ENCODE results near the gene EVI5L.

EVI5L gene

GRCh38 chr19:7901337-7901736 is 71.3 kb downstream of the EVI5L start:
- no peak for DNase-seq

- DNase-seq, result no peak
Measured at GRCh38 chr19:7902796-7903243, 72.8 kb downstream of the EVI5L start.

- peak; percentile 94 for DNase-seq
Measured at GRCh38 chr19:7903244-7904073, 73.4 kb downstream of the EVI5L start, which contains the start of gene MAP2K7. Gene MAP2K7 (plus strand): TSS chr19:7903877. CDS start chr19:7903945, 68 bp downstream.

GRCh38 chr19:7904074-7905020 is 74.3 kb downstream of the EVI5L start:
- DNase-seq, result no peak

DNA sequence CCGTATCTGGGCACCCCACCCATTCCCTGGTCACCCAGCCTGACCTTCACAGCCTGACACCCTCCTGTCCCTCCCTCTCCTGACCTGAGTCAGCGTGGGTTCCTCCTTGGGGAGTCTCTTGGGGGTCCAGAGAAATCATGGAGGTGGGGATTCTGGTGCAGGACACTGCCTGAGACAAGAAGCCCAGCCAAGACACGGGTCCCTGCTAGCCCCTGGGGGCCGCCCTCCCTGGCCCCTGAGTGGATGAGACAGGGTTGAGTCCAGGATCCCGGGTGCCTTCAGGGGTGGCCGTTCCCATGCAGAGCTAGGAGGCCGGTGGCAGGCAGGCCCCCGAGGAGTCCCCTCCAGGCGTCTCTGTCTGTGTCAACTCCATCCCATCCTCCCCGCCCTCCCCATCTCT is 75.2 kb downstream of the EVI5L start:
- DNase-seq, result no peak

DNA sequence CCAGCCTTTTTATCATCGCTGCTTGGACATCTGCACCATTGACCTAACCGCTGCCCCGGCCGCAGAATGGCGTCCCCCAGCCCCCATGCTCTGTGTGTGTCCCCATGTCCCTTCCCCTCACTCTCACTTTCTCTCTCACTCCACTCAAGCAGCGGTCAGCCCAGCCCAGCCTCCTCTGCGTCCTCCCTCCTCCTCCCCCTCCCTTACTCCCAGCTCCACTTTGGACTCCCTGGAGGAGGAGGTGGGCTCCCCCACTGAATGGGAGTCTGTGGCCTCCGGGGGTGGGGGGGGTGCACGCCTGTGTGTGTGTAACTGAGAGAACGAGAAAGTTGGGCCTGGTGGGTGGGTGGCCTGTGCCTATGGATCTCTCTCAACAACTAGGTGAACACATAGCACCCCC is 75.8 kb downstream of the EVI5L start:
- no peak for DNase-seq

- no peak for DNase-seq
Measured at GRCh38 chr19:7907122-7907521, 77.1 kb downstream of the EVI5L start.

DNA sequence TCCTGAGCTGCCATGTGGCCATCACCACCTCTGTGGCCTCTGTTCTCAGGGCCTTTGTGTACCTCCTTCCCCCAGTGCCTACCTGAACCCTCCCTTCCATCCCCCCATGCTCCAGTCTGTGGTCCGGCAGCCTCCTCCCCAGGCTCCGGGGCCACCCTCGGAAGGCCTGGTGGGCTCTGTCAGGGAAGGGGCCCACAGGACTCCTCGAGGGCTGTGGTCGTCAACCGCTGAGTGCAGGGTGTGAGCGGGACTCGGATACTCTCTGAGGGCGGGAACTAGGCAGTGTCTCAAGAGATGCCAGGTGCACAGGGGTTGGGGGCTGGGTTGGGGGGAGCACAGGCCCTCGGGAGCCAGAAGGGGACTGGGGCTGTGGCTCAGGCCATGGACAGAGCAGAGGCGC is 77.5 kb downstream of the EVI5L start:
- no peak for DNase-seq

GRCh38 chr19:7908078-7908699 is 78.2 kb downstream of the EVI5L start:
- DNase-seq, result no peak

DNA sequence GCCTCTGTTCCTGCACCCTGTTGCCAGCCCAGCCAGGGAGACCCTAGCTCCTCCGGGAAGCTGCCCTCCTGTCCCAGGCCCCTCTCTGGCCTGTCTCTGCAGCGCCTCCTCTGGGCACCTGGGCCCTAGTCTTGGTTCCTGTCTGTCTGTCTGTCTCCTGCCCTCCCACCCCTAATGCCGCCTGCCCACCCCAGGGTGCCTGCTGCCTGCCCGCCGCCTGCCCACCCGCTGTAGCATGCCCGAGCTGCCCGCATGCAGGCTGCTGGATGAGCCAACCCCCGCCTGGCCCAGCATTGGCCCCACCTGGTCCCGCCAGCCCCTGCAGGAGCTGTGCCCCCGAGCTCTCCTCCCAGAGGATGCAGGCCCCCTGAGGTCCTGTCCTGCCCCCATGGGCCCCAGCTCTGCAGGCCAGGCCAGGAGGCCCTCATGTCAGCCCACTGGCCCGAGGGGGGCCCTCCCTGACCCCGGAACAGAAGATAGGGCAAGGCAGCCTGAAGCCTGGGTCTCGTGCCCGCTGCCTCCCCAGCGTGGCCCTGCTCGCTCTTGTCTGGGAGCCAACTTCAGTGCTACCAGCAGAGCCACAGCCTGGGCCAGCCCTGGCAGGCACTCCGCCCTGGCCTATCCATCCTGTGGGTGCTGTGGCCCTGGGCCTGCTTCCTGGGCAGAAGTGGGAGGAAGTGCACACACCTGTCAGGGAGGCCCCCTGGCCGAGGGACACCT is 78.9 kb downstream of the EVI5L start:
- no peak for DNase-seq

DNA sequence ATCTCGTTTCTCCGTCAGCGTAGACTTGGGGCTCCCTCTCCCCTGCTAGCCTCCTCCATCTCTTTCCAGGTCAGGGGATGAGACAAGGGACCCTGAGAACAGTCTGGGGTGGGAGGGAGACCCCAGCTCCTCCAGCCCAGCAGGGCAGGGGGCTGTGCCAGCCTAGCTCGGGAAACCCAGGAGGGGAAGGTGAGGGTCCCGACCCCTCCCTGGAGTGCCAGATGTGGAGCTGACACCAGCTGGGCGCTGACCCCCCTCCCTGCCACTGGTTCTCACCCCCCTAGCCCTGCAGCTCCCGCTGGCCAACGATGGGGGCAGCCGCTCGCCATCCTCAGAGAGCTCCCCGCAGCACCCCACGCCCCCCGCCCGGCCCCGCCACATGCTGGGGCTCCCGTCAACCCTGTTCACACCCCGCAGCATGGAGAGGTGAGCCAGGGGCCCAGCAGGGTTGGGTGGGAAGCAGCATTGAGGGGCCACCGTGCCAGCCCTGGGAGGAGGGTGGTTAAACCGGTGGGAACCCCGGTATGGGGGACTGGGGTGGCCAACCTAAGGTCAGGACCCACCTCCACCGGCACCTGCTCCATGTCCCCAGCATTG is 79.6 kb downstream of the EVI5L start:
- no peak for DNase-seq

GRCh38 chr19:7910321-7911161 is 80.5 kb downstream of the EVI5L start:
- no peak for DNase-seq

DNA sequence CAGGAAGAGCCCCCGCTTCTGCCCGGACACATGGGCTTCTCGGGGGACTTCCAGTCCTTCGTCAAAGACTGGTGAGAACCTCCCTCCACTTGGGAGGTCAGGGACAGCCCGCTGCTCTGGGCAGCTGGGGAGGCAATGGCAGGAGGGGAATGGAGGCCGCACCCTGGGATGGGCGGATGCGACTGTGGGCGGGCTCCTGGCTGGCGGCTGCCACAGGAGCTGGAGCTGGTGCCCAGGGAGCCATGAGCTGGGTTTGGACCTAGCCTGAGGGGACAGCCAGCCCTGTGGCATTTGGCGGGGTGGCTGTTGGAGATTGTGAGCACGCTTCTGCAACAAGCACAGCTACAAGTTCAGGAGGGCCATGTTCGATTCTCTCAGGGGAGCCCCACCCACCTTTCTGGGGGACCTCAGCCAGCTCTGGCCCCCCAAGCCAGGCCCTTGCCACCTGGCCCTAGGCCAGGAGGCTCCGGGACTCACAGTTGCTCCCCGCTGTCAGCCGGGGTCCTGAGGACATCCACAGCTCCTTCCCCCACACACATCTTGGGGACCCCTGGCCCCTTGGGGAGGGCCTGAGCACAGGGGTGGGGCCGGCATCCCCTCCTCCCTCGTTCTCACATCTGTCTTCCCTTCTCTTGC is 81.6 kb downstream of the EVI5L start:
- no peak for DNase-seq

DNA sequence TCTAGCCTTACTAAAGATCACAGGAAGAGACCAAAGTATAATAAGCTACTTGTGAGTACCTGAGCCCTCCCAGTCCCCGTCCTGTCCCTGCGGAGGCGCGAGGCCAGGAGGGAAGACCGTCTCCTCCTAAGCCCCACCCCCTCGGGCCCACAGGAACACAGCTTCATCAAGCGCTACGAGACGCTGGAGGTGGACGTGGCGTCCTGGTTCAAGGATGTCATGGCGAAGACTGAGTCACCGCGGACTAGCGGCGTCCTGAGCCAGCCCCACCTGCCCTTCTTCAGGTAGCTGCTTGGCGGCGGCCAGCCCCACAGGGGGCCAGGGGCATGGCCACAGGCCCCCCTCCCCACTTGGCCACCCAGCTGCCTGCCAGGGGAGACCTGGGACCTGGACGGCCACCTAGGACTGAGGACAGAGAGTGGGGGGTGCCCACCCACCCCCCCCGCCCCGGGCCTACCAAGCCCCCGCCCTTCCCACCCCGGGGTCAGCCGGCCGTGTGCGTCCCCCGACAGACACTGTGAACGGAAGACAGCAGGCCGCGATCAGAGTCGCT is 82.2 kb downstream of the EVI5L start:
- DNase-seq, result no peak

DNA sequence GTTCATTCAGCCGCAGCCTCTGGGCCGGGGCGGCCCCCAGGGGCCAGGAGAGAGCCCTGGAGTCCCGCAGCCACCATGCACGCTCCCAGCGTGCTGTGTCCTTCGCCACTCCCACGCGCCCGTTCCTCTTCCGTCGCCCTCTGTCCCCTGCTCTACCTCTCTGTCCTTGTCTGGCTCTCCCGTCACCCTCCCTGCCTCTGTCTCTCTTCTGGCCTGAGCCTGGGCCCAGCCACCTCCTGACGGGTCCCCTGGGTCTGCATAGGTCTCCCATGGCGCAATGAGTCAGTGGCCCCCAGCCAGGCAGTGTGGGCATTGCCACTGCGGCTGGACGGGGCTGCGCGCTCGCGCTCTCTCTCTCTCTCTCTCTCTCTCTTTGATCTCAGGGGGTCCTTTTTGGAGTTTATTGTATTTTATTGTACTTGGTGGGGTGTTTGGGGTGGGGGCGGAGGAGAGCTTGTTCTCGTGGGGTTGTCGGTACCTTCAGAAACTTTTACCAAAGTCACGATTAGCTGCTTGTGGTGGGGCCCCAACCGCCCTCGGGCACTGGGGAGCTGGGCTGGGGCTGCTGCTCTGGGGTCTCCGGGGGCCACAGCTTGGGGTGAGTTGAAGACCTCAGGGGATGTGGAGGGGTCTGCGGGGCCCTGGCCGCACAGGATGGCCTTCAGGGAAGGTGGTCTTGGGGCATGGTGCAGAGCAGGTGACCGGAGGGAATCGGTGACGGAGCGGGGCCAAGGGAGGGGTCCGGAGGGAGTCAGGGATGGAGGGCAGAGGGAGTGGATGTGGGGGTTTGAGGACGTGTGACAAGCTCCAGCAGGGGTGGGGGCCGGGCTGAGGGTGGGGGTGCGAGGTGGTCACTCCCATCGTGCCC is 82.9 kb downstream of the EVI5L start:
- no peak for DNase-seq

DNA sequence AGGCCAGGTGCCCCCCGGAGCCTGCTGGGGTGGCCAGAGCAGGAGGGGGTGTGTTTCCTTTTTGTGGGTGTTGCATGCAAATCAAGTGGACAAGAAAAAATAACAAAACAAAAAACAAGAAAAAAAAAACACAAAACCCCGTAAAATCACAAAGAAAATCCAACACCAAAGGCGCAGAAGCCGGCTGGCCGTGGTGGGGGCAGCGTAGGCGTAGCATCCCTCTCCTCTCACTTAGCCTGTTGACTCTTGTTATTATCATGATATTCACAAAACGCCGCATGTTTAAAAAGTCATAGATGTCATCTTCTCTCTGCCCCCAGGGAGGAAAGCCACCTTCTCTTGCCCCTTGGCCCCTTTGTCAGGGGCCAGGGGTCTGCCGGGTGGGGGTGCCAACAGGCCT is 83.6 kb downstream of the EVI5L start:
- no peak for DNase-seq

DNA sequence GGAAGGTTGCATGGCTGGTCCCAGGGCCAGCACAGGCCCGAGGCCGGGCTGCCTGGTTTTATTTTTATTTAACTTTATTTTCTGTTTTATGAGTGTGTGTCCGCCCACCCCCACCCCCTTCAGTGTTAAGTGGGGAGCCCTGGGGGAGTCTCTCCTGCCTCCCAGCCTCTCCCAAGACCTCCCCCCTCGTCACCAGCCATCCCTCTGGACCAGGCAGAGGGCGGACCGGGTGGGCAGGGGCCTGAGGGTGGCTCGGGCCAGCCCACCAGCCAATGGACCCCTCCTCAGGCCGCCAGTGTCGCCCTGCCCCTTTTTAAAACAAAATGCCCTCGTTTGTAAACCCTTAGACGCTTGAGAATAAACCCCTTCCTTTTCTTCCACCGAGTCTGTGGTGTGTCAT is 84.1 kb downstream of the EVI5L start:
- DNase-seq, result no peak
